NCI-H524 treated with DMSO at 0.1 percent for 48 hours (cell line): ENCODE results near the gene APLN.

Experiments
- DNase-seq: peaks from one replicate; lab custom pipeline; 2025; lab: John Stamatoyannopoulos, UW

The APLN gene, protein sequence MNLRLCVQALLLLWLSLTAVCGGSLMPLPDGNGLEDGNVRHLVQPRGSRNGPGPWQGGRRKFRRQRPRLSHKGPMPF

GRCh38 chrX:129654652-129655546 lies at the start of gene APLN:
Gene APLN, minus strand, starts transcription at chrX:129654956. Its CDS starts 326 bp downstream, at chrX:129654630.
- DNase-seq: no peak

DNA sequence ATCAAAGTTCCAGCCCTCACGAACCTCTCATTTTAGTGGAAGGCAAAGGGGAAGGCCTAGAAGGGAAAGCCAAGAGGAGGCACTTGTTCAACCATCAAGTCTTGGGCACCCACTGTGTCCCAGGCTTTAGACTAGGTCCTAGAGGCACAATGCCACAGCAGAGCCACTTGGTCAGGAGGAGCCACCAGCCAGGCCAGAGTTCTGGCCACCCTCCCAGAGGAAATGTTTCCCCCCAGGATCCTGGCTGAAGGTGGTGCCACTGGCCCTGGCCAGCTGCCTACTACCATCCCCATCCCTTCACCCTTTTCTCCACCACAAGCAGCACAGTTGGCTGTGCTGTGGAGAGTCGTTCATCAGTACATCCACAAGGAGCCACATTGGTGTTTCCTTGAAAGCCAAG lies 49.7 kb upstream of the APLN start:
- DNase-seq: no peak

DNA sequence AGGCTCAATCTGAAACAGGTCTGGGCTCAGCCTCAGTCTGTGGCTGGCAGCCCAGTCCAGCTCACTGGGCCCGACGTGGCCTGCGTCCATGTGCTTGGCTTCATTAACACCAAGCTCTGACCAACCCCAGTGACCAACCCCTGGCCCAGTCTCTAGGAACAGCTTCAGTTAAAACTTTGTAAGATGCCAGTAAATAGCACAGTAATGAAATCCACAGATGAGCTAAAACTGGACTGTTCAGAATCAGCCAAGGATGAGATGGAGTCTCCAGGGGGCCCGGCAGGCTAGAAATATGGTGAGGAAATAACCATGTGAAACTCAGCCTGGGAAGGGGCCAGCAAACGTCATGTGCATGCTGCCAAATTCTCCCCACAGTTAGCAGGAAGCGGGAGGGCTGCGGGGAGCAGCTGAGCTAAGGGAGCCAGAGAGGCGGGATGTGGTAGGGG lies 46.9 kb upstream of the APLN start:
- no peak for DNase-seq

- DNase-seq: no peak
Observed at GRCh38 chrX:129700536-129700935, 45.8 kb upstream of the APLN start.

GRCh38 chrX:129698150-129698549 lies 43.4 kb upstream of the APLN start:
- no peak for DNase-seq

GRCh38 chrX:129697204-129697829 lies 42.6 kb upstream of the APLN start:
- no peak for DNase-seq

DNA sequence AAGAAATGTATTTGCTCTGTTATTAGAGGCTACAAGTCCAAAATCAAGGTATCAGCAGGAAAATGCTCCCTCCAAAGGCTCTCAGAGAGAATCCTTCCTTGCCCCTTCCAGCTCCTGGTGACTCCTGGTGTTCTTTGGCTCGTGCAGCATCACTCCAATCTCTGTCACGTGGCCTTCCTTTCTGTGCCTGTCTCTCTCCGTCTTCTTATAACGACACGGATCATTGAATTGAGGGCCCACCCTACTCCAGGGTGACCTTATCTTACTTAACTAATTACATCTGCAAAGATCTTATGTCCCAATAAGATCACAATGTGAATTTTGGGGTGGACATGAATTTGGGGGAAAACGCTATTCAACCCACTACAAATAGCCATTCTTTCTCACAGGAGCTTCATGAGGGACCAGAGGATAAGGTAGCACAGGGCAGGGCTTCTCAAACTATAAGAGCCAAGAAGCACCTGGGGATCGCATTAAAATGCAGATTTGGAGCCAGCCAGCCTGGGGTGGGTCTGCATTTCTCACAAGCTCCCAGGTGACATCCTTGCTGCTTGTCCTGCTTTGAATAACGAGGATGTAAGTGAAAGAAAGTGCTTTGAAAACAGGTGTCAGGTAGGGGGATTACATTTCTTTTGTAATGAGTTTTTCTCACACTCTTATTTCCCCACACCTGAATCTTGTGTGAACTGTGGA lies 41.9 kb upstream of the APLN start:
- no peak for DNase-seq

GRCh38 chrX:129695937-129696336 lies 41.2 kb upstream of the APLN start:
- no peak for DNase-seq

DNA sequence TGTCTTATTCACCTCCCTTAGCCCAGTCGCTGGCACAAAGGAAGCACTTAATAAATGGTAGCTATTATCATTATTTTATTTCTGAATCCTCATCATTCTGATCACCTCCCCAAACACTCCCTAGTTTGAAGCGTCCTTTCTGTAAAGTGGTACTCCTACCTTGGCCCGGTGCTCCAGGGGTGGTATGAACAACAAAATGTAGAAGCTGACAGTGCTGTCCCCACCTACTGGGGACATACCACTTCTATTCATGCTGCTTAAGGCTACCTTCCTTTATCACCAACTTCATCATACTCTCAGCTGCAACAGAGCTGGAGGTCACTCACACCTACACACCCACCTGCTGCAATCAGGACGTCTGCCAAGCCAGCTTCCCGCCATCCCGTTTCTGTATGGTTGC lies 40.8 kb upstream of the APLN start:
- DNase-seq: no peak

GRCh38 chrX:129694805-129695204 lies 40.0 kb upstream of the APLN start:
- no peak for DNase-seq

DNA sequence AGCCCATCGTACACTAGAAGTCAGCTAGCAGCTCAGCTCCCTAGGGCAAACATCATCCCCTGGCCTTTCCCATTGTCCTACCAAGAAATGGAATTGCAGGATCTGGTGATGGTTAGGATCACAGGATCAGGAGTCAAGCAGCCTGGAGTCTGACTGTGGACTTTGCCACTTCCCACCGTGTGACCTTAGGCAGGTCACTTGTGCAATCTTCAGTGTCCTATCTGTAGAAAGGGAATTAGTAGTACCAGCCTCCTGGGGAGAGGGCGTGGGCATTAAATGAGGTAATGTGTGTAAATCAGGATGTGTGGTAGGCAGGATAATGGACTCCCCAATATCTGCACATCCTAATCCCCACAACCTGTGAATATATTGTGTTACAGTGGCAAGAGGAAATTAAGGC lies 38.6 kb upstream of the APLN start:
- no peak for DNase-seq

- DNase-seq: no peak
Observed at GRCh38 chrX:129690435-129690834, 35.7 kb upstream of the APLN start.

- no peak for DNase-seq
Observed at GRCh38 chrX:129689796-129690195, 35.0 kb upstream of the APLN start.

DNA sequence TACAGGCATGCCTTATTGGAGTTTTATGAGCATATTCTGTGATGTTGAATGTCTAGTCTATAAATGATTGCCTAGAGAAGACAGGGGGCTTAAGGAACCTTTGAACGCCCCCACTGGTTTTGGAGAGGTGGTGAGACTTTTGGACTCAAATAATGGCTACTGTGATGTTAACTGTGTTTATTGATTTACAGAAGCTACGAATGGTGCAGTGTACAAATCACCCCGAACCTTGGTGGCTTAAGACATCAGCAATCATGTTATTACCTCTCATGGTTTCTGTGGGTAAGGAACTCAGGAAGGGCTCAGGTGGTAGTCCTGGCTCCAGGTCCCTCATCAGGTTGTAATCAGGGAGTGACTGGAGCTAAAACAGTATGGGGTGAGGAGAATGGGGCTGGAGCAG lies 33.3 kb upstream of the APLN start:
- no peak for DNase-seq

- DNase-seq: no peak
Observed at GRCh38 chrX:129686422-129686948, 31.7 kb upstream of the APLN start.

DNA sequence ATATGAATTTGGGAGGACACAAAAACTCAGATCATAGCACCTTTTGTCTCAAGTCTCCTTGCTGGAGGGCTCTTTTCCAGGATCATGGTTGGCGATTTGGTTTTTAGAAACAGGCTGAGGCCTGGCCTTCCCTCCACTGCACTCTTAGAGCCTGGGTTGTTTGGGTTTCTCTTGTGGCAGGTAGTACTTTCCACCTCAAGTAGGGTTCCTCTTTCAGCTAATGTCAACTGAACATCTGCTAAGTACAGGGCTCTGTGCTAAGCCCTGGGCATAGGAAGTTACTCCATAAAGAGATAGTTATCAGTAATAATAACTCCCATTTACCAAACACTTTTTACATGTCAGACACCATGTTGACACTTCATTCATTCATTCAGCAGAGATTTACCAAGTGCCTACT lies 28.2 kb upstream of the APLN start:
- DNase-seq: no peak

DNA sequence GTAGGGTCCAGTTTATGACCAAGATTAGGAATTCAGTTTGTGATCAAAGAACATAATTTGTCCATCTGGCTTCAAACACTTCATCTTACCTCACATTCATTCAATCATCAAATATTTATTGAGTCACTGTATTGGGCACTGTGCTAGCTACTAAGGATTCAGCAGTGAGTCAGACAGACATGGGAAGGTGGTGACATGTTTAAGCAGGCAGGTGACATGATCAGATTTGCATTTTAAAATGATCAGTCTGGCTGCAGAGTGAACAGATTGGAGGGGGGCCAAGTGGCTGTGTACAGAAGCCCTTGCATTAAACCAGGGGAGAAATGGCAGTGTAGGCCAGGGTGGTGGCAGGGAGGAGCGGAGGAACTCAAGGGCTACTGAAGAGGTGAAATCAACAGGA lies 25.1 kb upstream of the APLN start:
- peak; percentile 12 for DNase-seq

DNA sequence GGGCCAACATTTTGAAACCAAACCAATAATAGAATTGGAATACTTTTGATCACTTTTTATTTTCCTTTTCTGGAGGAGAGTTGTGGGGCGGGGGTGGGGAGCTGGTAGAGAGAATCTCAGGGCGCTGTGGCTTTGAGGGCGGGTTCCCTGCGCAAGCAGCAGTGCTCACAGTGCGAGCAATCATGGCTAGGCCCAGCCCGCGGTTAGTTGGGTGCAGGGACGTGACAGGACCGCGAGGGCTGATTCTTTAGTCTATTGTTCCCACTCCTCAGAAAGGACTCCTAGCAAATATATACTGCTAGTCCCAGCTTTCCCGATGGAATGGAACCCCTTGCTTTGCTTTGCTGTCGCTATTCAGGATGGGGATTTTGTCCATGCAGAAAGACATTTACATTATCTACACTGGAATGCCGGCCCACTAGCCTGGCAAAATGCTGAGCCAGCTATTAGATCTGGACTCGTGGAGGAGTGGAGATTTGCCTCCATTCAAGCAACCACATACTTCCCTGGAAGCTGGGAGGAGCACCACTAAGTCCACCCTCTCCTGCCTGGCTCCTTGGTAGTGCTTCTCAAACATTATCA lies 23.9 kb upstream of the APLN start:
- DNase-seq: no peak

GRCh38 chrX:129667412-129667811 lies 12.7 kb upstream of the APLN start:
- DNase-seq: no peak

DNA sequence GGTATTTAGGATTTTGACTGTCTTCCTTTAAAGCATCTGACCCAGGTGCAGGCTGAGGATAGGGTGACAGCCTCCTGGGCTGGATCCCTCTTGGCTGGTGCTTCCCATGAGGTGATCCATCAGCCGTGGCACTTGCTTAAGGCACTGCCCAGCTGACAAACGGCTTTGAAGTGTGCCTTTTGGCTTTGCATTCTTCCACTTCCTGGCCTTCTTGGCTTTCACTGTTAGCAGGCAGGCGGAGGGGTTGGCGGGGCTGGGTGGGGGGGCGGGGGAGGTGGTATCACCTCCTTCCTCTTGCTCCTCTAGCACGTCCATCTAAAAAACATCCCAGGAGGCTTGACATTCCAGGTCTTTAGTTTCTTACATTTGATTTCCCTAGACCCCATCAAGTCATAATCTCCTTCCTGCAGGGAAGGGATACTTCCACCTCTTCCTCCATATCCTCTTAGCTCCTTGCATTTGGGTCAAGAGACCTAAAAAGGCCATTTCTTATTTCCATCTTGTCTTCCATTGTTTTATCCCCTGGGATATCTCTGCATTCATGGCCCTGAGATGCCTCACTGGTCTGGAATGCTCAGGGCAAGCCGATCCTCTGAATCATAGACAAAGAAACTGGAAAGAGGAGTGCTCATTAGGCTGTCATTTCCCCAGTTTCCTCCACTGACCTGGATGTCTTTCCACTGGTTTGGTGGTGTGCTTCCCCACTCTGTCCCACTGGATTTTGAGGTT lies 11.3 kb upstream of the APLN start:
- no peak for DNase-seq

GRCh38 chrX:129663171-129663570 lies 8.4 kb upstream of the APLN start:
- no peak for DNase-seq
